GM23338 (cell line): ENCODE measurements around the gene PRELP. TPM values are rescaled to one million over a fixed set of nuclear protein-coding genes. Genes with fewer than 3 reads are reported as not detected.

Experiments used
- ATAC-seq: fragments of 200-7000 bp; cut with Tn5 transposase; 3 replicates; pipeline ENCODE4 v1.9.1; 2020
- DNase-seq: peaks from one replicate; pipeline ENCODE4 v3.0.0-alpha.2; 2015; ENCODE audit warnings: low spot score
- H2AFZ ChIP-seq: fragments of 200-600 bp; sonication (generic); 2 replicates; pipeline ENCODE4 v1.8.0; 2016; ENCODE audit warnings: antibody characterized with exemption, mild to moderate bottlenecking, moderate library complexity
- H3F3A ChIP-seq: fragments of 200-600 bp; sonication (generic); replicated peaks from 2 replicates; pipeline ENCODE4 v1.8.0; 2017; ENCODE audit warnings: antibody characterized with exemption, mixed run types, low read depth
- H3K27ac ChIP-seq: fragments of 200-600 bp; sonication (generic); 2 replicates; pipeline ENCODE4 v1.6.1; 2016; ENCODE audit warnings: low read depth
- H3K27me3 ChIP-seq: fragments of 200-600 bp; sonication (generic); 2 replicates; pipeline ENCODE4 v1.8.0; 2016; ENCODE audit warnings: mild to moderate bottlenecking, mixed run types, moderate library complexity; ENCODE audit not compliant: insufficient read depth
- H3K36me3 ChIP-seq: fragments of 200-600 bp; sonication (generic); 2 replicates; pipeline ENCODE4 v1.8.0; 2016; ENCODE audit warnings: mild to moderate bottlenecking; ENCODE audit not compliant: insufficient read depth
- H3K4me1 ChIP-seq: fragments of 200-600 bp; sonication (generic); 2 replicates; pipeline ENCODE4 v1.8.0; 2016; ENCODE audit warnings: mild to moderate bottlenecking, moderate library complexity; ENCODE audit not compliant: insufficient read depth
- H3K4me2 ChIP-seq: fragments of 200-600 bp; sonication (generic); 2 replicates; pipeline ENCODE4 v1.7.1; 2017; ENCODE audit warnings: mixed run types
- H3K4me3 ChIP-seq: fragments of 200-600 bp; sonication (generic); 2 replicates; pipeline ENCODE4 v1.6.1; 2016; ENCODE audit warnings: mixed run types
- H3K79me2 ChIP-seq: fragments of 200-600 bp; sonication (generic); replicated peaks from 2 replicates; pipeline ENCODE4 v1.8.0; 2017; ENCODE audit warnings: mild to moderate bottlenecking; ENCODE audit not compliant: insufficient read depth
- H3K9me2 ChIP-seq: fragments of 200-600 bp; sonication (generic); 2 replicates; pipeline ENCODE4 v1.8.0; 2017; ENCODE audit not compliant: insufficient read depth
- H4K20me1 ChIP-seq: fragments of 200-600 bp; sonication (generic); replicated peaks from 2 replicates; pipeline ENCODE4 v1.8.0; 2017; ENCODE audit warnings: mild to moderate bottlenecking; ENCODE audit not compliant: insufficient read depth
- H3K27ac Mint-ChIP-seq: 2 replicates; pipeline ENCODE4 v1.8.0; 2020; ENCODE audit warnings: inconsistent platforms, mild to moderate bottlenecking, moderate library complexity, mixed read lengths
- H3K27me3 Mint-ChIP-seq: 3 replicates; pipeline ENCODE4 v1.8.0; 2022; ENCODE audit warnings: low read depth, mild to moderate bottlenecking, moderate library complexity, mixed read lengths, inconsistent platforms; ENCODE audit not compliant: insufficient read depth, poor library complexity
- H3K36me3 Mint-ChIP-seq: 3 replicates; pipeline ENCODE4 v1.8.0; 2021; ENCODE audit warnings: low read depth, mild to moderate bottlenecking, inconsistent platforms, moderate library complexity, mixed read lengths
- H3K4me1 Mint-ChIP-seq: 3 replicates; pipeline ENCODE4 v1.8.0; 2020; ENCODE audit warnings: mild to moderate bottlenecking, inconsistent platforms, mixed read lengths
- H3K4me3 Mint-ChIP-seq: 3 replicates; pipeline ENCODE4 v1.8.0; 2021; ENCODE audit warnings: moderate library complexity, mild to moderate bottlenecking, inconsistent platforms, mixed read lengths
- H3K9me3 Mint-ChIP-seq: 3 replicates; pipeline ENCODE4 v1.8.0; 2020; ENCODE audit warnings: moderate library complexity, mild to moderate bottlenecking, inconsistent platforms, mixed read lengths
- CREB1 ChIP-seq: fragments of 250-450 bp; sonication (Bioruptor Pico); IDR thresholded peaks from 2 replicates; pipeline ENCODE4 v1.5.0; 2020; ENCODE audit warnings: low read depth, mild to moderate bottlenecking, moderate library complexity
- CTCF ChIP-seq, 2 experiments: fragments of 200-600 bp in 1 of 2; sonication (generic) in 1 of 2; conservative IDR thresholded peaks; 2 replicates each; pipeline versions ENCODE4 v1.5.1 to v1.6.1; 2016 to 2017; ENCODE audit warnings: antibody characterized with exemption in 2 of 2, low read depth in 2 of 2, mild to moderate bottlenecking in 2 of 2, moderate library complexity in 1 of 2
- ETS1 ChIP-seq: IDR thresholded peaks from 2 replicates; pipeline ENCODE4 v1.6.1; 2016; ENCODE audit warnings: antibody characterized with exemption
- EZH2 ChIP-seq: fragments of 200-600 bp; sonication (generic); IDR thresholded peaks from one replicate; pipeline ENCODE4 v1.8.0; 2017; ENCODE audit warnings: antibody characterized with exemption, mild to moderate bottlenecking, low read depth; ENCODE audit not compliant: unreplicated experiment
- EZH2phosphoT487 ChIP-seq: fragments of 200-600 bp; sonication (generic); IDR thresholded peaks from one replicate; pipeline ENCODE4 v1.8.1; 2018; ENCODE audit warnings: antibody characterized with exemption; ENCODE audit not compliant: unreplicated experiment
- JUNB ChIP-seq: IDR thresholded peaks from one replicate; pipeline ENCODE4 v1.6.1; 2016; ENCODE audit warnings: antibody characterized with exemption; ENCODE audit not compliant: unreplicated experiment
- NANOG ChIP-seq: IDR thresholded peaks from 2 replicates; pipeline ENCODE4 v1.6.1; 2016; ENCODE audit warnings: antibody characterized with exemption, borderline replicate concordance
- POLR2AphosphoS5 ChIP-seq: IDR thresholded peaks from 2 replicates; pipeline ENCODE4 v1.6.1; 2016; ENCODE audit warnings: antibody characterized with exemption, low read depth
- STAT1 ChIP-seq: IDR thresholded peaks from one replicate; pipeline ENCODE4 v1.6.1; 2016; ENCODE audit warnings: antibody characterized with exemption; ENCODE audit not compliant: unreplicated experiment
- ZNF114 ChIP-seq: fragments of 250-450 bp; sonication (Bioruptor Pico); IDR thresholded peaks from 2 replicates; pipeline ENCODE4 v1.5.0; 2020; ENCODE audit warnings: mild to moderate bottlenecking, moderate library complexity
- ZNF331 ChIP-seq: fragments of 250-450 bp; sonication (Bioruptor Pico); IDR thresholded peaks from 2 replicates; pipeline ENCODE4 v1.5.0; 2020; ENCODE audit warnings: low read depth, mild to moderate bottlenecking, moderate library complexity
- polyA plus RNA-seq: library from polyadenylated mRNA; unstranded; fragments of >200 nt; fragmentation: Nextera tagmentation; extraction: Ambion mirVana; gene quantifications from 2 replicates; pipeline ENCODE4 v1.2.1, GENCODE V29; 2016
- total RNA-seq: library from RNA; depleted of rRNA; stranded (reverse); fragments of >200 nt; shearing (Covaris generic); gene quantifications from 2 replicates; pipeline ENCODE4 v1.2.3, GENCODE V29; 2014
- TF ChIP-seq, protein P1 (sequence below): fragments of 250-450 bp; sonication (Bioruptor Pico); IDR thresholded peaks from 2 replicates; pipeline ENCODE4 v1.5.0; 2020; ENCODE audit warnings: mild to moderate bottlenecking, moderate library complexity
- TF ChIP-seq, protein P2 (sequence below): IDR thresholded peaks from one replicate; pipeline ENCODE4 v1.6.1; 2018; ENCODE audit warnings: antibody characterized with exemption; ENCODE audit not compliant: unreplicated experiment

Gene PRELP
- total and polyA plus RNA-seq, 2 experiments from 2014 or later, result 0.03 TPM

DNA sequence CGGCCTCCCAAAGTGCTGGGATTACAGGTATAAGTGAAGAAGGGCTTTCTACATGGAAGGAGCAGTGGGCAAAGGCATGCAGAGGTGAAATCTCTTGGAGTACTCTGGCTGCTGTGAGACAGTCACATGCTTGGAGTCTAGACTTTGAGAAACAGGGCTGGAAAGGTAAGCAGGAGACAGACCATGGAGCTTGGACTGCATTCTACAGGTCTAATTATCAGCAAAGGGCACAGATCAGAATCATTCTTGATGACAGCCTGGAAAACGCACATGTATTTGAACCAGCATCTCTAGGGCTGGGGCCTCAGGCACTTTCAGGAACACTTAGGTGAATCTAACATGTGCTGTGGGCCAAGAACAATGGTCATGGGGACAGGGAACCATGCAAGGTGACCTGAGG is 7.3 kb upstream of the PRELP start:
- H3K4me1 Mint-ChIP-seq, result peaks cover 26% of the 10 kb centered on the region
- Histone ChIP-seq H4K20me1 (no peaks in the 10 kb centered on the region), H3K4me2 (no peak overlapping the region), H3K4me1 (no peaks in the 10 kb centered on the region), H3K27me3 (no peaks in the 10 kb centered on the region), H3K36me3 (no peaks in the 10 kb centered on the region), H3K27ac (no peak overlapping the region), H3F3A (no peaks in the 10 kb centered on the region), H3K9me2 (no peaks in the 10 kb centered on the region), H3K79me2 (no peaks in the 10 kb centered on the region), H2AFZ (no peak overlapping the region), H3K4me3 (no peak overlapping the region)
- ATAC-seq (no peak), DNase-seq (no peak)
- peaks cover 9% of the 10 kb centered on the region for H3K27me3 Mint-ChIP-seq
- TF ChIP-seq EZH2 (no peak), ZNF114 (CRISPR knock-in tag) (no peak), NANOG (no peak), ZNF331 (no peak), ETS1 (no peak), STAT1 (no peak), CREB1 (CRISPR knock-in tag) (no peak), POLR2AphosphoS5 (no peak), EZH2phosphoT487 (no peak), JUNB (no peak), CTCF (conservative IDR thresholded peaks at IDR 0.05; ENCODE audit: low read depth in 2 of 2) (no peak)
- TF ChIP-seq, protein P1, sequence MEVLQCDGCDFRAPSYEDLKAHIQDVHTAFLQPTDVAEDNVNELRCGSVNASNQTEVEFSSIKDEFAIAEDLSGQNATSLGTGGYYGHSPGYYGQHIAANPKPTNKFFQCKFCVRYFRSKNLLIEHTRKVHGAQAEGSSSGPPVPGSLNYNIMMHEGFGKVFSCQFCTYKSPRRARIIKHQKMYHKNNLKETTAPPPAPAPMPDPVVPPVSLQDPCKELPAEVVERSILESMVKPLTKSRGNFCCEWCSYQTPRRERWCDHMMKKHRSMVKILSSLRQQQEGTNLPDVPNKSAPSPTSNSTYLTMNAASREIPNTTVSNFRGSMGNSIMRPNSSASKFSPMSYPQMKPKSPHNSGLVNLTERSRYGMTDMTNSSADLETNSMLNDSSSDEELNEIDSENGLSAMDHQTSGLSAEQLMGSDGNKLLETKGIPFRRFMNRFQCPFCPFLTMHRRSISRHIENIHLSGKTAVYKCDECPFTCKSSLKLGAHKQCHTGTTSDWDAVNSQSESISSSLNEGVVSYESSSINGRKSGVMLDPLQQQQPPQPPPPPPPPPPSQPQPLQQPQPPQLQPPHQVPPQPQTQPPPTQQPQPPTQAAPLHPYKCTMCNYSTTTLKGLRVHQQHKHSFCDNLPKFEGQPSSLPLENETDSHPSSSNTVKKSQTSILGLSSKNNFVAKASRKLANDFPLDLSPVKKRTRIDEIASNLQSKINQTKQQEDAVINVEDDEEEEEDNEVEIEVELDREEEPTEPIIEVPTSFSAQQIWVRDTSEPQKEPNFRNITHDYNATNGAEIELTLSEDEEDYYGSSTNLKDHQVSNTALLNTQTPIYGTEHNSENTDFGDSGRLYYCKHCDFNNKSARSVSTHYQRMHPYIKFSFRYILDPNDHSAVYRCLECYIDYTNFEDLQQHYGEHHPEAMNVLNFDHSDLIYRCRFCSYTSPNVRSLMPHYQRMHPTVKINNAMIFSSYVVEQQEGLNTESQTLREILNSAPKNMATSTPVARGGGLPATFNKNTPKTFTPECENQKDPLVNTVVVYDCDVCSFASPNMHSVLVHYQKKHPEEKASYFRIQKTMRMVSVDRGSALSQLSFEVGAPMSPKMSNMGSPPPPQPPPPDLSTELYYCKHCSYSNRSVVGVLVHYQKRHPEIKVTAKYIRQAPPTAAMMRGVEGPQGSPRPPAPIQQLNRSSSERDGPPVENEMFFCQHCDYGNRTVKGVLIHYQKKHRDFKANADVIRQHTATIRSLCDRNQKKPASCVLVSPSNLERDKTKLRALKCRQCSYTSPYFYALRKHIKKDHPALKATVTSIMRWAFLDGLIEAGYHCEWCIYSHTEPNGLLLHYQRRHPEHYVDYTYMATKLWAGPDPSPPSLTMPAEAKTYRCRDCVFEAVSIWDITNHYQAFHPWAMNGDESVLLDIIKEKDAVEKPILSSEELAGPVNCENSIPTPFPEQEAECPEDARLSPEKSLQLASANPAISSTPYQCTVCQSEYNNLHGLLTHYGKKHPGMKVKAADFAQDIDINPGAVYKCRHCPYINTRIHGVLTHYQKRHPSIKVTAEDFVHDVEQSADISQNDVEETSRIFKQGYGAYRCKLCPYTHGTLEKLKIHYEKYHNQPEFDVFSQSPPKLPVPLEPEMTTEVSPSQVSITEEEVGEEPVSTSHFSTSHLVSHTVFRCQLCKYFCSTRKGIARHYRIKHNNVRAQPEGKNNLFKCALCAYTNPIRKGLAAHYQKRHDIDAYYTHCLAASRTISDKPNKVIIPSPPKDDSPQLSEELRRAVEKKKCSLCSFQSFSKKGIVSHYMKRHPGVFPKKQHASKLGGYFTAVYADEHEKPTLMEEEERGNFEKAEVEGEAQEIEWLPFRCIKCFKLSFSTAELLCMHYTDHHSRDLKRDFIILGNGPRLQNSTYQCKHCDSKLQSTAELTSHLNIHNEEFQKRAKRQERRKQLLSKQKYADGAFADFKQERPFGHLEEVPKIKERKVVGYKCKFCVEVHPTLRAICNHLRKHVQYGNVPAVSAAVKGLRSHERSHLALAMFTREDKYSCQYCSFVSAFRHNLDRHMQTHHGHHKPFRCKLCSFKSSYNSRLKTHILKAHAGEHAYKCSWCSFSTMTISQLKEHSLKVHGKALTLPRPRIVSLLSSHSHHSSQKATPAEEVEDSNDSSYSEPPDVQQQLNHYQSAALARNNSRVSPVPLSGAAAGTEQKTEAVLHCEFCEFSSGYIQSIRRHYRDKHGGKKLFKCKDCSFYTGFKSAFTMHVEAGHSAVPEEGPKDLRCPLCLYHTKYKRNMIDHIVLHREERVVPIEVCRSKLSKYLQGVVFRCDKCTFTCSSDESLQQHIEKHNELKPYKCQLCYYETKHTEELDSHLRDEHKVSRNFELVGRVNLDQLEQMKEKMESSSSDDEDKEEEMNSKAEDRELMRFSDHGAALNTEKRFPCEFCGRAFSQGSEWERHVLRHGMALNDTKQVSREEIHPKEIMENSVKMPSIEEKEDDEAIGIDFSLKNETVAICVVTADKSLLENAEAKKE (CRISPR knock-in tag), result no peak
- TF ChIP-seq, protein P2, sequence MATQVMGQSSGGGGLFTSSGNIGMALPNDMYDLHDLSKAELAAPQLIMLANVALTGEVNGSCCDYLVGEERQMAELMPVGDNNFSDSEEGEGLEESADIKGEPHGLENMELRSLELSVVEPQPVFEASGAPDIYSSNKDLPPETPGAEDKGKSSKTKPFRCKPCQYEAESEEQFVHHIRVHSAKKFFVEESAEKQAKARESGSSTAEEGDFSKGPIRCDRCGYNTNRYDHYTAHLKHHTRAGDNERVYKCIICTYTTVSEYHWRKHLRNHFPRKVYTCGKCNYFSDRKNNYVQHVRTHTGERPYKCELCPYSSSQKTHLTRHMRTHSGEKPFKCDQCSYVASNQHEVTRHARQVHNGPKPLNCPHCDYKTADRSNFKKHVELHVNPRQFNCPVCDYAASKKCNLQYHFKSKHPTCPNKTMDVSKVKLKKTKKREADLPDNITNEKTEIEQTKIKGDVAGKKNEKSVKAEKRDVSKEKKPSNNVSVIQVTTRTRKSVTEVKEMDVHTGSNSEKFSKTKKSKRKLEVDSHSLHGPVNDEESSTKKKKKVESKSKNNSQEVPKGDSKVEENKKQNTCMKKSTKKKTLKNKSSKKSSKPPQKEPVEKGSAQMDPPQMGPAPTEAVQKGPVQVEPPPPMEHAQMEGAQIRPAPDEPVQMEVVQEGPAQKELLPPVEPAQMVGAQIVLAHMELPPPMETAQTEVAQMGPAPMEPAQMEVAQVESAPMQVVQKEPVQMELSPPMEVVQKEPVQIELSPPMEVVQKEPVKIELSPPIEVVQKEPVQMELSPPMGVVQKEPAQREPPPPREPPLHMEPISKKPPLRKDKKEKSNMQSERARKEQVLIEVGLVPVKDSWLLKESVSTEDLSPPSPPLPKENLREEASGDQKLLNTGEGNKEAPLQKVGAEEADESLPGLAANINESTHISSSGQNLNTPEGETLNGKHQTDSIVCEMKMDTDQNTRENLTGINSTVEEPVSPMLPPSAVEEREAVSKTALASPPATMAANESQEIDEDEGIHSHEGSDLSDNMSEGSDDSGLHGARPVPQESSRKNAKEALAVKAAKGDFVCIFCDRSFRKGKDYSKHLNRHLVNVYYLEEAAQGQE, result no peak
- H3K4me3 Mint-ChIP-seq, result no peak overlapping the region
- H3K9me3 Mint-ChIP-seq, result no peaks in the 10 kb centered on the region
- H3K27ac Mint-ChIP-seq, result no peak overlapping the region
- no peaks in the 10 kb centered on the region for H3K36me3 Mint-ChIP-seq
